ENCODE data around the gene PSMB2. TPM values are rescaled to one million over a fixed set of nuclear protein-coding genes. Genes with fewer than 3 reads are reported as not detected.

Gene PSMB2
- total RNA-seq, 1 donor from 2014 or later: 19.2 TPM

DNA sequence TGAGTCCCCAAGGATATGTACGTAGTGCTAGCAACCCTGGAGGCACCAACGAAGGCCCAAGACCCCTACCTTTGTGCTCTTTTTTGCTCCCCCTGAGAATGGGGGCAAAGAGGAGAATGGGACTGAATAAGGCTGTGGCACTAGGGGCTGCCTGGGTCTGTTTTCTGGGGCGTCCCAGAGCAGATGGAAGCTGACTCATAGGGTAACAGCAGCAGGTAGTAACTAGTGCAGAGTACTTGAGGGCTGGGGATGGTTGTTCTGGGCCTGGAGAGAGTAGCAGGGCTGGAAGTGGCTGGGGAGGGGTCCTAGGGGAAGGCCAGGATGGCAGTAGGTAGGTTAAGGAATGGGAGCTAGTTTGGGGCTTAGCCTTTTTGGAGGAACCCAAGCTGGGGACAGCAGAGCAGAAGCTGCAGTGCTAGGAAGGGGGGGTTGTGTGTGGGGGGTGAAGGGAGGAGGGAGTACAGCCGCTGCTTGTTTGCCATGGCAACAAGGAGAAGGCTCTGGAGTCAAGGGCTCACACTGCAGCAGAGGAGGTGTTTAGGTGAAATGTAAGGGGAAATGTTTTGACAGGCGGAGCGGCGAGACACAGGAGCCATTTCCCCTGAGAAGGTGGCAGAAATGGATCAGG, 81.9 kb downstream of the PSMB2 start:
- FAIRE-seq: no peak
- no peak for DNase-seq (ENCODE audit: low spot score in 2 of 2)

- FAIRE-seq (no peak), DNase-seq (ENCODE audit: low spot score in 2 of 2) (peak in 1 of 2 donors; percentile 30)
Measured at GRCh38 chr1:35558374-35559316, 82.7 kb downstream of the PSMB2 start.

DNA sequence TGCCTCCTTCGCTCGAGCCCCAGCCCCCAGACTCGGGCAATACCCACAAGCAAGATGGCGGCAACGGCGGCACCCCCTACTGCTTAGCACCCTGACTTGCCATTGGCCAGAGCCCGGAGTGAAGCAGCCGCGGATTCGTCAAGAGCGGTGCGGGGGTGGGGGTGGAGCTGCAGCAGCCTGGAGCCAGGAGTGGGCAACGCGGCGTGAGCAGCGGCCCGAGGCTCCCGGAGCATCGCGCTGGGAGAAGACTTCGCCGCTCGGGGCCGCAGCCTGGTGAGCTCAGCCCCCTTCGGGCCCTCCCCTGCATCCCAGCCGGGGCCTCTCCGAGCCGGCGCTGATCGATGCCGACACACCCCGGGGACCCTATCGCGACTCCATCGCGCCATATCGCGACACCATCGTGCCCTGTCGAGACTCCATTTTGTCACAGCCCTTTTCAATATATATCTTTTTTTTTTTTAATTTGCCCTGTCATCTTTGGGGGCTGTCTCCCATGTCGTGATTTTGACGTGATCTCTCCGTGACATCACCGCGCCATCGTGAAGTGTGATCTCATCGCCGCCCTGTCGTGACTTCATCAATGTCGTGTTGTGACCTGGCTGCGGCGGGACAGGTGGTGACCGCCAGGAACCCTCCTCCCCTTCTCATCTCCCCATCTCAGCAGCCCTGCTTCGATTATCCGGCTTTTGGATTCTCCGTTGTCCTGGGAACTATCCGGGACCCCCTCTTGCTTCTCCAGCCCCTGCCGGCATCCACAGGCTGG, 83.5 kb downstream of the PSMB2 start, which contains the start of gene NCDN:
NCDN (plus strand) TSS at position 189 of the 763 bp plus-strand sequence; CDS start at position 581, 392 bp downstream.
- peak; percentile 10 for FAIRE-seq
- peak; percentile 91 to 92 for DNase-seq (ENCODE audit: low spot score in 2 of 2)

GRCh38 chr1:35557118-35557610, 84.2 kb downstream of the PSMB2 start, which contains the start of gene KIAA0319L:
KIAA0319L (minus strand) TSS chr1:35557403; CDS start chr1:35554491, 2,912 bp downstream.
- DNase-seq (ENCODE audit: low spot score in 2 of 2) (peak; percentile 91 to 93), FAIRE-seq (no peak)

- DNase-seq (ENCODE audit: low spot score in 2 of 2) (no peak), FAIRE-seq (no peak)
Measured at GRCh38 chr1:35556484-35557117, 84.7 kb downstream of the PSMB2 start.

DNA sequence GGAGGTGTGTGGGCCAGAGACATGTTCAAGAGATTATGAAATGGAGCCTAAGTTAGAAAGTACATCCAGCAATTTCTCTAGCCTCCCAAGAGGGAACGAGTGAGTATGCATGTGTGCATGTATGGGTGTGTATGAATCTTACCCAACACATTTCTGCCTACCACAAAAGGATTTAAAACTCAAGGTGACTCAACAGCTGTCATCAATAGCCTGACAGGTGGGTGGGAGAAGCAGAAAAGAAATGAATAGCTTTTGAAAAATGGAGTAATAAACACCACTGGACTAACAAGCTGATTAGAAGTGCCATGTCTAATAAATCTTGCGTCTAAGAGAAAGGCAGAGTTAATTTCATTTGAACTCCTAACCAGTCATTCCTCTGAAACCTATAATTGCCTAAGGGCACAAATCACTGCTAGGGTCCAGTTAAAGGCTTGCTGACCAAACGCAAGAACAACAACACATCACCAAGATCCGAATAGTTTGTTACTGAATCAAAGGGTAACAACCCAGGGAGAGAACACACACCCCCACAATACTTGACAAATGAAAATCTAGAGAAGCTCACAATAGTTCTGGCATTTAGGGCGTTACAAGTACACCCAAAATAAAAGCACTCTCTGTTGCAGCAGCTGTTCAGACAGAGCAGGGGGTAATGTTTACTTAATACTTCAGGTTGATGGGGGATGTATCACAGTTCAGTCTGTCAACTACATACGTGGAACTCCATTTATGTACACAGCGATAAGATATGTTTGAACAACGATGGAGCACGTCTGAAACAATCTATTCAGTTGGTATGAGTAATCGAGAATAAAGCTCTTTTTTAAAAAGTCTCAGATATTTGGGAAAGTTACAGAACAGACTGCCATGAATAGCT, 85.5 kb downstream of the PSMB2 start:
- FAIRE-seq (no peak), DNase-seq (ENCODE audit: low spot score in 2 of 2) (no peak)

DNA sequence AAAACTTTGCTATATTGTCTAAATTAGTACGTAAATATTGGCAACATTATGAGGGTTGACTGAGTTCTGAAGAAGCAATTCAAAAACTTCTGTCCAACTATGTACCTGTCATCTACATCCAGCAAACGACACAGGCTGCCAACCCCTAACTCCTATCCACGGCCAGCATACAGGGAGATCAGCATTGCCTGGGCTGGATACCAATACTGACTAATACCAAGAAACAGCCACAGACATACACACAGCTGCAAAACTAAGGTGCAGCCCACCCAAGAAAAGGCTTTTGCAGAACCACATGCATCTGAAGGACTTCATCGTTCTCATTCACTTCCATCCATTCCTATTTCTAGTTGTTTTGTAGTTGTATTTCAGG, 86.1 kb downstream of the PSMB2 start:
- DNase-seq (ENCODE audit: low spot score in 2 of 2): no peak
- no peak for FAIRE-seq

DNA sequence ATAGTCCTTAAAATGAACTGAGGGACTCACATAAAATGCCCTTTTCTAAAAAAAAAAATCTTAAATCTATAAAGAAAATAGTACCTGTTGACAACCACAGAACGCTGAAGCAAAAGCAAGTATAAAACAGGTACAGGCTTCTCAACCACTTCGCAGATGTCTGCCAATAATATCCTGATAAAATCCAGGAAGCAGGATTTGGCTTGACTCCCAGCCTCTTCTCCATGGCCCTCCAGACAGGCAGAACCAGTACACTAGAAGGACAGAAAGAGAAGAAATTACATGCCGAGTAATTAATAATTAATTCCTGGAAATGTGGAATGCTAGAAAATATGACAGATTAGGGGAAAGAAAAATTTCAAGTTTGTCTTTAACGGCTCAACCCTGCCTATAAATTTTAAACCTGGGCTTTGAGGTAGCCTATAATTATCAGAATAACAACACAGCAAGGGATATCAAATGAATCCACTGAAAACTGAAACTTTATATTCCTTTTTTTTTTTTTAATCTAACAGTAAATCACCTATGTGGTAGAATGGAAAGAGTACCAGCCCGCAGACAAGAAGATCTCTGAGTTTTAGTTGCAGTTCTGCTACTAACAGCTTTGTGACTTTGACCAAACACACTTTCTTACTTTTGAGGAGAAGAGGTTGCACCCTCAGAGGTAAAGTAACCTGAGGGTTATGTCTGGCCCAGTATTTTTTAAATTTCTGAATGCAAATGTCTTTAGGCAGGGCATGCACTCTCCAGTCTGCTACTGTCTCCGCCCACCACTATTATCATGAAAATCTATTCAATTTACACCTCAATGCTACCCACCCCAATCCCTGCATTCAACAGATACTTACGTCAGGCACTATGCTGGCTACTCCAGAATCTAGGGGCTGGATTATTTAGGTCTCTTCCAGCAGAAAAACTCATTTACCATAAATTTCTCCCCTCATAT, 86.8 kb downstream of the PSMB2 start:
- DNase-seq (ENCODE audit: low spot score in 2 of 2): no peak
- no peak for FAIRE-seq

- FAIRE-seq (no peak), DNase-seq (ENCODE audit: low spot score in 2 of 2) (no peak)
Measured at GRCh38 chr1:35553851-35554250, 87.5 kb downstream of the PSMB2 start.

Other genes with a start within 250 kb of the PSMB2 start
- gene KIAA0319L, start 84.1 kb downstream of the PSMB2 start, total RNA-seq: 34.2 TPM
- 65.6 TPM for gene NCDN, start 83.7 kb downstream of the PSMB2 start, total RNA-seq
- under 0.01 TPM for gene TFAP2E, start 68.2 kb downstream of the PSMB2 start, total RNA-seq
- gene C1orf216, start 77.4 kb upstream of the PSMB2 start, total RNA-seq: 72.6 TPM
- 4.5 TPM for gene CLSPN, start 128.5 kb upstream of the PSMB2 start, total RNA-seq
- gene AGO4, start 166.5 kb upstream of the PSMB2 start, total RNA-seq: 94.6 TPM
- 12.2 TPM for gene AGO1, start 241.7 kb upstream of the PSMB2 start, total RNA-seq